HCT116 (cell line): ENCODE results near the gene C12orf54. TPM values are rescaled to one million over a fixed set of nuclear protein-coding genes. Genes with fewer than 3 reads are reported as not detected.

Experiments
- ATAC-seq: fragments of 200-7000 bp; cut with Tn5 transposase; 2 replicates; pipeline ENCODE4 v1.9.1; 2020; ENCODE audit warnings: mild to moderate bottlenecking, moderate library complexity
- BruUV-seq: library from RNA; stranded (reverse); fragments of 400-500 nt; replicated peaks from 2 replicates; lab custom pipeline; 2021; lab: Mats Ljungman, UMichigan
- CTCF ChIA-PET: fragments of 300-600 bp; sonication (Branson Sonifier 250); formaldehyde crosslinking; loops from one replicate; lab custom pipeline; 2021; ENCODE audit warnings: antibody characterized with exemption; lab: Charles Lee
- POLR2A ChIA-PET: fragments of 300-600, 350-600 bp; sonication (Branson Sonifier 250); formaldehyde crosslinking; loops from one replicate; lab custom pipeline; 2021; ENCODE audit warnings: antibody characterized with exemption; lab: Charles Lee
- RAD21 ChIA-PET, 2 experiments: fragments of 300-600 bp; sonication (Branson Sonifier 250); formaldehyde crosslinking; loops; one replicate each; lab custom pipeline; 2023; ENCODE audit warnings: low total read pairs in 2 of 2; ENCODE audit not compliant: uncharacterized antibody in 2 of 2, unreplicated experiment in 2 of 2, low non-redundant PET in 1 of 2; lab: Charles Lee
- DNase-seq: peaks from one replicate; pipeline ENCODE4 v3.0.0-alpha.2; 2010; ENCODE audit warnings: low read depth, low spot score
- H2AFZ ChIP-seq: fragments of 200-600 bp; shearing (Covaris generic), sonication (generic); 2 replicates; pipeline ENCODE4 v1.6.1; 2017; ENCODE audit warnings: low read depth, mixed run types, mixed read lengths, antibody characterized with exemption, low read length; ENCODE audit not compliant: poor library complexity, severe bottlenecking
- H3K27ac ChIP-seq: 2 replicates; pipeline ENCODE4 v1.5.1; 2012; ENCODE audit warnings: low read depth, low read length
- H3K27me3 ChIP-seq: fragments of 200-600 bp; sonication (generic); 2 replicates; pipeline ENCODE4 v1.6.1; 2016; ENCODE audit warnings: mixed run types, low read length, mixed read lengths; ENCODE audit not compliant: insufficient read depth
- H3K36me3 ChIP-seq, 2 experiments: fragments of 200-500 bp in 1 of 2; fragments of 200-600 bp in 1 of 2; sonication (Bioruptor generic) in 1 of 2; sonication (generic) in 1 of 2; 2 replicates each; pipeline versions ENCODE4 v1.5.1 to v1.6.1; 2014 to 2016; ENCODE audit warnings: low read length in 2 of 2, inconsistent platforms in 1 of 2, mixed read lengths in 1 of 2, mixed run types in 1 of 2; ENCODE audit not compliant: insufficient read depth in 2 of 2, control insufficient read depth in 1 of 2
- H3K4me1 ChIP-seq, 2 experiments: fragments of 200-600 bp in 1 of 2; sonication (generic) in 1 of 2; 2 replicates each; pipeline versions ENCODE4 v1.5.1 to v1.6.1; 2012 to 2017; ENCODE audit warnings: low read length in 2 of 2, inconsistent platforms in 1 of 2, mild to moderate bottlenecking in 1 of 2, mixed read lengths in 1 of 2, mixed run types in 1 of 2, moderate library complexity in 1 of 2; ENCODE audit not compliant: insufficient read depth in 2 of 2, control insufficient read depth in 1 of 2
- H3K4me2 ChIP-seq: fragments of 200-600 bp; sonication (generic); 2 replicates; pipeline ENCODE4 v1.6.1; 2017; ENCODE audit warnings: mixed run types, low read length, mixed read lengths
- H3K4me3 ChIP-seq, 2 experiments: fragments of 200-600 bp in 1 of 2; sonication (generic) in 1 of 2; replicated peaks in 1 of 2; 2 replicates each; pipeline ENCODE4 v1.5.1; 2011 to 2016; ENCODE audit warnings: low read length in 2 of 2, control low read depth in 1 of 2, low read depth in 1 of 2, mild to moderate bottlenecking in 1 of 2, mixed read lengths in 1 of 2, mixed run types in 1 of 2
- H3K79me2 ChIP-seq: fragments of 200-600 bp; sonication (generic); 2 replicates; pipeline ENCODE4 v1.6.1; 2017; ENCODE audit warnings: mild to moderate bottlenecking, mixed run types, low read length, moderate library complexity, mixed read lengths; ENCODE audit not compliant: insufficient read depth
- H3K9ac ChIP-seq: fragments of 200-600 bp; sonication (generic); 2 replicates; pipeline ENCODE4 v1.6.1; 2016; ENCODE audit warnings: low read length, mixed read lengths
- H3K9me2 ChIP-seq: fragments of 200-600 bp; sonication (generic), shearing (Covaris generic); 2 replicates; pipeline ENCODE4 v1.6.1; 2017; ENCODE audit warnings: mixed run types, mild to moderate bottlenecking, moderate library complexity; ENCODE audit not compliant: insufficient read depth
- H3K9me3 ChIP-seq, 2 experiments: fragments of 200-500 bp in 1 of 2; fragments of 200-600 bp in 1 of 2; sonication (Bioruptor generic) in 1 of 2; sonication (generic) in 1 of 2; 2 replicates each; pipeline ENCODE4 v1.6.1; 2014 to 2017; ENCODE audit warnings: low read length in 2 of 2, mixed read lengths in 2 of 2, inconsistent platforms in 1 of 2, low read depth in 1 of 2, mild to moderate bottlenecking in 1 of 2, mixed run types in 1 of 2, moderate library complexity in 1 of 2; ENCODE audit not compliant: control insufficient read depth in 1 of 2, insufficient read depth in 1 of 2
- H4K20me1 ChIP-seq: fragments of 200-600 bp; sonication (generic), shearing (Covaris generic); 2 replicates; pipeline ENCODE4 v1.6.1; 2017; ENCODE audit warnings: mixed run types, mild to moderate bottlenecking, moderate library complexity; ENCODE audit not compliant: insufficient read depth
- CEBPB ChIP-seq: IDR thresholded peaks from 2 replicates; pipeline ENCODE4 v1.6.1; 2012; ENCODE audit warnings: low read depth
- EGR1 ChIP-seq: IDR thresholded peaks from 2 replicates; pipeline ENCODE4 v1.6.1; 2012; ENCODE audit warnings: low read depth
- EZH2 ChIP-seq: fragments of 200-600 bp; sonication (generic); IDR thresholded peaks from 2 replicates; pipeline ENCODE4 v1.6.1; 2017; ENCODE audit warnings: antibody characterized with exemption, mixed run types
- EZH2phosphoT487 ChIP-seq: fragments of 200-600 bp; IDR thresholded peaks from 2 replicates; pipeline ENCODE4 v1.6.1; 2018; ENCODE audit warnings: antibody characterized with exemption, borderline replicate concordance
- FOSL1 ChIP-seq: IDR thresholded peaks from 2 replicates; pipeline ENCODE4 v1.6.1; 2012; ENCODE audit warnings: low read depth
- JUND ChIP-seq: IDR thresholded peaks from 2 replicates; pipeline ENCODE4 v1.6.1; 2012
- POLR2A ChIP-seq: IDR thresholded peaks from 2 replicates; pipeline ENCODE4 v1.7.0; 2011; ENCODE audit warnings: borderline replicate concordance; ENCODE audit not compliant: insufficient read depth, insufficient read length; ENCODE audit errors: extremely low read depth
- POLR2AphosphoS5 ChIP-seq: IDR thresholded peaks from 2 replicates; pipeline ENCODE4 v1.6.1; 2011; ENCODE audit warnings: mild to moderate bottlenecking, low read depth, low read length, moderate library complexity
- RAD21 ChIP-seq: IDR thresholded peaks from 2 replicates; pipeline ENCODE4 v1.6.1; 2012; ENCODE audit warnings: low read depth, mild to moderate bottlenecking
- SIN3A ChIP-seq: IDR thresholded peaks from 2 replicates; pipeline ENCODE4 v1.6.1; 2012; ENCODE audit warnings: low read depth
- SP1 ChIP-seq: IDR thresholded peaks from 2 replicates; pipeline ENCODE4 v1.6.1; 2012; ENCODE audit warnings: low read depth
- SRF ChIP-seq: IDR thresholded peaks from 2 replicates; pipeline ENCODE4 v1.6.1; 2012; ENCODE audit warnings: low read depth
- ZNF274 ChIP-seq: fragments of 200-500 bp; sonication (Bioruptor generic); IDR thresholded peaks from 2 replicates; pipeline ENCODE4 v1.6.1; 2014; ENCODE audit warnings: mild to moderate bottlenecking, low read depth, low read length, inconsistent platforms
- intact Hi-C: fragments of 100-400 bp; cut with micrococcal nuclease; formaldehyde crosslinking; loops from 2 replicates; pipeline ENCODE4 v1.10.0; 2022
- total RNA-seq: library from RNA; stranded (reverse); gene quantifications from one replicate; pipeline ENCODE4 v1.2.1, GENCODE V29; 2021; ENCODE audit not compliant: unreplicated experiment
- TF ChIP-seq, protein P1 (sequence below): IDR thresholded peaks from 2 replicates; pipeline ENCODE4 v1.6.1; 2012
- TF ChIP-seq, protein P2 (sequence below): IDR thresholded peaks from 2 replicates; pipeline ENCODE4 v1.6.1; 2011; ENCODE audit warnings: mild to moderate bottlenecking, low read length, moderate library complexity; ENCODE audit not compliant: insufficient replicate concordance; ENCODE audit errors: extremely low read depth
- TF ChIP-seq, protein P3 (sequence below): IDR thresholded peaks from 2 replicates; pipeline ENCODE4 v1.6.1; 2012; ENCODE audit warnings: low read depth
- TF ChIP-seq, protein P4 (sequence below), 3 experiments: fragments of 200-600 bp in 1 of 3; sonication (generic) in 1 of 3; IDR thresholded peaks in 2 of 3; conservative IDR thresholded peaks in 1 of 3; 2 replicates each; pipeline ENCODE4 v1.5.1; 2012 to 2017; ENCODE audit warnings: low read depth in 2 of 3, low read length in 2 of 3, antibody characterized with exemption in 1 of 3, borderline replicate concordance in 1 of 3, control low read depth in 1 of 3, mild to moderate bottlenecking in 1 of 3, mixed read lengths in 1 of 3, mixed run types in 1 of 3, moderate library complexity in 1 of 3; ENCODE audit not compliant: insufficient read depth in 1 of 3
- TF ChIP-seq, protein P5 (sequence below): IDR thresholded peaks from 2 replicates; pipeline ENCODE4 v1.6.1; 2012

The C12orf54 gene
- total RNA-seq, 1 experiment from 2014 or later = not detected

DNA sequence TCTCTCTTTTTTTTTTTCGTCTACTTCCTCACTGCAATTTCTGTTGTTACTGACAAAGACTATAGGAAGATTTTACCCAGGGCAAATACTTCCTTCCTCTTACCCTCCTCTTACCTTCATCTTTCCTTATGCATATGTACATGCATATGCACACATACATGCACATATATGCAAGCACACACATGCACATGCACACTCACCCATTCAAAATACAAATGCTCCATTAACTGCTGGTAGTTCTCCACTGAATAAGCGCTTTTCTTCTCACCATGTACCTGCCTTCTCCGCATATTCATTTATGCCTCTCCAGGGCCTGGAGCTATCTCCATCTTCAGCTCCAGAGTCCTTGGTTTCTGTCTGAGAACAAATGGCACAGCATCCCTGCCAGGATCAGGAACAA lies 632 bp downstream of the C12orf54 start:
- intact Hi-C loops = no loop called here
- RAD21 ChIA-PET = no interaction called here
- POLR2A ChIA-PET = no interaction called here
- Histone ChIP-seq H3K9me2 (no peaks in the 10 kb centered on the region), H3K4me1 (no peaks in the 10 kb centered on the region), H4K20me1 (no peaks in the 10 kb centered on the region), H3K4me3 (no peak overlapping the region), H3K36me3 (no peaks in the 10 kb centered on the region), H3K27me3 (no peaks in the 10 kb centered on the region), H3K4me2 (no peak overlapping the region), H3K9ac (no peak overlapping the region), H2AFZ (no peak overlapping the region), H3K79me2 (no peaks in the 10 kb centered on the region), H3K27ac (no peak overlapping the region), H3K9me3 (no peaks in the 10 kb centered on the region)
- BruUV-seq = no TSS peak
- no peak for DNase-seq
- CTCF ChIA-PET = no interaction called here
- TF ChIP-seq SIN3A = no peak
- TF ChIP-seq, protein P1, sequence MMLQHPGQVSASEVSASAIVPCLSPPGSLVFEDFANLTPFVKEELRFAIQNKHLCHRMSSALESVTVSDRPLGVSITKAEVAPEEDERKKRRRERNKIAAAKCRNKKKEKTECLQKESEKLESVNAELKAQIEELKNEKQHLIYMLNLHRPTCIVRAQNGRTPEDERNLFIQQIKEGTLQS = no peak
- TF ChIP-seq RAD21 = no peak
- TF ChIP-seq EZH2 = no peak
- TF ChIP-seq SP1 = no peak
- no peak for TF ChIP-seq FOSL1
- TF ChIP-seq POLR2AphosphoS5 = no peak
- TF ChIP-seq, protein P2, sequence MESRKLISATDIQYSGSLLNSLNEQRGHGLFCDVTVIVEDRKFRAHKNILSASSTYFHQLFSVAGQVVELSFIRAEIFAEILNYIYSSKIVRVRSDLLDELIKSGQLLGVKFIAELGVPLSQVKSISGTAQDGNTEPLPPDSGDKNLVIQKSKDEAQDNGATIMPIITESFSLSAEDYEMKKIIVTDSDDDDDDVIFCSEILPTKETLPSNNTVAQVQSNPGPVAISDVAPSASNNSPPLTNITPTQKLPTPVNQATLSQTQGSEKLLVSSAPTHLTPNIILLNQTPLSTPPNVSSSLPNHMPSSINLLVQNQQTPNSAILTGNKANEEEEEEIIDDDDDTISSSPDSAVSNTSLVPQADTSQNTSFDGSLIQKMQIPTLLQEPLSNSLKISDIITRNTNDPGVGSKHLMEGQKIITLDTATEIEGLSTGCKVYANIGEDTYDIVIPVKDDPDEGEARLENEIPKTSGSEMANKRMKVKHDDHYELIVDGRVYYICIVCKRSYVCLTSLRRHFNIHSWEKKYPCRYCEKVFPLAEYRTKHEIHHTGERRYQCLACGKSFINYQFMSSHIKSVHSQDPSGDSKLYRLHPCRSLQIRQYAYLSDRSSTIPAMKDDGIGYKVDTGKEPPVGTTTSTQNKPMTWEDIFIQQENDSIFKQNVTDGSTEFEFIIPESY = no peak
- no peak for TF ChIP-seq POLR2A
- TF ChIP-seq, protein P3, sequence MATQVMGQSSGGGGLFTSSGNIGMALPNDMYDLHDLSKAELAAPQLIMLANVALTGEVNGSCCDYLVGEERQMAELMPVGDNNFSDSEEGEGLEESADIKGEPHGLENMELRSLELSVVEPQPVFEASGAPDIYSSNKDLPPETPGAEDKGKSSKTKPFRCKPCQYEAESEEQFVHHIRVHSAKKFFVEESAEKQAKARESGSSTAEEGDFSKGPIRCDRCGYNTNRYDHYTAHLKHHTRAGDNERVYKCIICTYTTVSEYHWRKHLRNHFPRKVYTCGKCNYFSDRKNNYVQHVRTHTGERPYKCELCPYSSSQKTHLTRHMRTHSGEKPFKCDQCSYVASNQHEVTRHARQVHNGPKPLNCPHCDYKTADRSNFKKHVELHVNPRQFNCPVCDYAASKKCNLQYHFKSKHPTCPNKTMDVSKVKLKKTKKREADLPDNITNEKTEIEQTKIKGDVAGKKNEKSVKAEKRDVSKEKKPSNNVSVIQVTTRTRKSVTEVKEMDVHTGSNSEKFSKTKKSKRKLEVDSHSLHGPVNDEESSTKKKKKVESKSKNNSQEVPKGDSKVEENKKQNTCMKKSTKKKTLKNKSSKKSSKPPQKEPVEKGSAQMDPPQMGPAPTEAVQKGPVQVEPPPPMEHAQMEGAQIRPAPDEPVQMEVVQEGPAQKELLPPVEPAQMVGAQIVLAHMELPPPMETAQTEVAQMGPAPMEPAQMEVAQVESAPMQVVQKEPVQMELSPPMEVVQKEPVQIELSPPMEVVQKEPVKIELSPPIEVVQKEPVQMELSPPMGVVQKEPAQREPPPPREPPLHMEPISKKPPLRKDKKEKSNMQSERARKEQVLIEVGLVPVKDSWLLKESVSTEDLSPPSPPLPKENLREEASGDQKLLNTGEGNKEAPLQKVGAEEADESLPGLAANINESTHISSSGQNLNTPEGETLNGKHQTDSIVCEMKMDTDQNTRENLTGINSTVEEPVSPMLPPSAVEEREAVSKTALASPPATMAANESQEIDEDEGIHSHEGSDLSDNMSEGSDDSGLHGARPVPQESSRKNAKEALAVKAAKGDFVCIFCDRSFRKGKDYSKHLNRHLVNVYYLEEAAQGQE = no peak
- TF ChIP-seq, protein P4, sequence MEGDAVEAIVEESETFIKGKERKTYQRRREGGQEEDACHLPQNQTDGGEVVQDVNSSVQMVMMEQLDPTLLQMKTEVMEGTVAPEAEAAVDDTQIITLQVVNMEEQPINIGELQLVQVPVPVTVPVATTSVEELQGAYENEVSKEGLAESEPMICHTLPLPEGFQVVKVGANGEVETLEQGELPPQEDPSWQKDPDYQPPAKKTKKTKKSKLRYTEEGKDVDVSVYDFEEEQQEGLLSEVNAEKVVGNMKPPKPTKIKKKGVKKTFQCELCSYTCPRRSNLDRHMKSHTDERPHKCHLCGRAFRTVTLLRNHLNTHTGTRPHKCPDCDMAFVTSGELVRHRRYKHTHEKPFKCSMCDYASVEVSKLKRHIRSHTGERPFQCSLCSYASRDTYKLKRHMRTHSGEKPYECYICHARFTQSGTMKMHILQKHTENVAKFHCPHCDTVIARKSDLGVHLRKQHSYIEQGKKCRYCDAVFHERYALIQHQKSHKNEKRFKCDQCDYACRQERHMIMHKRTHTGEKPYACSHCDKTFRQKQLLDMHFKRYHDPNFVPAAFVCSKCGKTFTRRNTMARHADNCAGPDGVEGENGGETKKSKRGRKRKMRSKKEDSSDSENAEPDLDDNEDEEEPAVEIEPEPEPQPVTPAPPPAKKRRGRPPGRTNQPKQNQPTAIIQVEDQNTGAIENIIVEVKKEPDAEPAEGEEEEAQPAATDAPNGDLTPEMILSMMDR (IDR thresholded peaks at IDR 0.05 in 2 of 3, conservative IDR thresholded peaks at IDR 0.05 in 1 of 3; ENCODE audit: borderline replicate concordance in 1 of 3, insufficient read depth in 1 of 3, low read depth in 2 of 3, low read length in 2 of 3) = no peak
- TF ChIP-seq JUND = no peak
- no peak for TF ChIP-seq SRF
- TF ChIP-seq EZH2phosphoT487 = no peak
- no peak for TF ChIP-seq ZNF274
- no peak for TF ChIP-seq CEBPB
- TF ChIP-seq, protein P5, sequence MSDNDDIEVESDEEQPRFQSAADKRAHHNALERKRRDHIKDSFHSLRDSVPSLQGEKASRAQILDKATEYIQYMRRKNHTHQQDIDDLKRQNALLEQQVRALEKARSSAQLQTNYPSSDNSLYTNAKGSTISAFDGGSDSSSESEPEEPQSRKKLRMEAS = no peak
- no peak for TF ChIP-seq EGR1
- no peak for ATAC-seq
